ENCODE results near the gene NSRP1. TPM values are rescaled to one million over a fixed set of nuclear protein-coding genes. Genes with fewer than 3 reads are reported as not detected.

The NSRP1 gene
- total and polyA plus RNA-seq, 4 donors = 22.3 to 33.5 (median 23.8) TPM

DNA sequence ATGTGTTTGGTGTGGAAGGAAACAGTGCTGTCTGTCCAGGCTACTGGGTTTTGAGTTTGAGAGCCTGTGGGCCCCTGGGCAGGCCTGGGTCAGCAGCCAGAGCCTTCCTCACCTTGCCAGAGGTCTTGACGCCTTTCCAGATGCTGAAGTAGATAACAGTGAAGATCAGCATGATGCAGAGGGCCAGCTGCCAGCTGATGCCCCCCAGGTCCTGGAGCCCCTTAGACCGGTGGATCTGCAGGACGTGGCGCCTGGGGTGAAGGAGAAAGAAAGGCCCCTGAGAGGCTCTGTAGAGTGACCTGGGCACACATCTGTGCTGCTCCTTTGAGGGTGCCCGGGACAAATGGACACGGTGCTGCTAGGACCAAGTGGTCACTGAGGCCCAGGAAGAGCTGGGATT lies 100.4 kb downstream of the NSRP1 start:
- 97 to 98% methylated on average over 6 of the region's 6 CpGs for WGBS, 2 donors
- no peak overlapping the region for H3K9ac ChIP-seq (ENCODE audit: insufficient read depth in 1 of 2, low read length in 2 of 2)
- DNase-seq = no peak
- H3K36me3 ChIP-seq (ENCODE audit: control insufficient read depth in 4 of 4, insufficient read depth in 4 of 4, low read length in 4 of 4) = peaks cover 0 to 1% (median 0%) of the 10 kb centered on the region in 4 donors
- no peaks in the 10 kb centered on the region for H3K4me1 ChIP-seq (ENCODE audit: control insufficient read depth in 5 of 5, insufficient read depth in 5 of 5, low read length in 5 of 5)
- no peaks in the 10 kb centered on the region for H3K27me3 ChIP-seq (ENCODE audit: control insufficient read depth in 3 of 3, insufficient read depth in 3 of 3, low read length in 2 of 3)
- H3K27ac ChIP-seq (ENCODE audit: low read depth in 1 of 2, low read length in 1 of 2) = no peak overlapping the region
- TF ChIP-seq, protein P1, sequence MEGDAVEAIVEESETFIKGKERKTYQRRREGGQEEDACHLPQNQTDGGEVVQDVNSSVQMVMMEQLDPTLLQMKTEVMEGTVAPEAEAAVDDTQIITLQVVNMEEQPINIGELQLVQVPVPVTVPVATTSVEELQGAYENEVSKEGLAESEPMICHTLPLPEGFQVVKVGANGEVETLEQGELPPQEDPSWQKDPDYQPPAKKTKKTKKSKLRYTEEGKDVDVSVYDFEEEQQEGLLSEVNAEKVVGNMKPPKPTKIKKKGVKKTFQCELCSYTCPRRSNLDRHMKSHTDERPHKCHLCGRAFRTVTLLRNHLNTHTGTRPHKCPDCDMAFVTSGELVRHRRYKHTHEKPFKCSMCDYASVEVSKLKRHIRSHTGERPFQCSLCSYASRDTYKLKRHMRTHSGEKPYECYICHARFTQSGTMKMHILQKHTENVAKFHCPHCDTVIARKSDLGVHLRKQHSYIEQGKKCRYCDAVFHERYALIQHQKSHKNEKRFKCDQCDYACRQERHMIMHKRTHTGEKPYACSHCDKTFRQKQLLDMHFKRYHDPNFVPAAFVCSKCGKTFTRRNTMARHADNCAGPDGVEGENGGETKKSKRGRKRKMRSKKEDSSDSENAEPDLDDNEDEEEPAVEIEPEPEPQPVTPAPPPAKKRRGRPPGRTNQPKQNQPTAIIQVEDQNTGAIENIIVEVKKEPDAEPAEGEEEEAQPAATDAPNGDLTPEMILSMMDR (IDR thresholded peaks at IDR 0.05; ENCODE audit: control extremely low read depth, extremely low read depth) = no peak
- H3K9me3 ChIP-seq (ENCODE audit: control insufficient read depth in 4 of 4, insufficient read depth in 3 of 4, low read length in 3 of 4) = no peaks in the 10 kb centered on the region
- ATAC-seq (ENCODE audit: insufficient read depth, low FRiP score) = no peak
- H3K4me3 ChIP-seq = no peak overlapping the region

DNA sequence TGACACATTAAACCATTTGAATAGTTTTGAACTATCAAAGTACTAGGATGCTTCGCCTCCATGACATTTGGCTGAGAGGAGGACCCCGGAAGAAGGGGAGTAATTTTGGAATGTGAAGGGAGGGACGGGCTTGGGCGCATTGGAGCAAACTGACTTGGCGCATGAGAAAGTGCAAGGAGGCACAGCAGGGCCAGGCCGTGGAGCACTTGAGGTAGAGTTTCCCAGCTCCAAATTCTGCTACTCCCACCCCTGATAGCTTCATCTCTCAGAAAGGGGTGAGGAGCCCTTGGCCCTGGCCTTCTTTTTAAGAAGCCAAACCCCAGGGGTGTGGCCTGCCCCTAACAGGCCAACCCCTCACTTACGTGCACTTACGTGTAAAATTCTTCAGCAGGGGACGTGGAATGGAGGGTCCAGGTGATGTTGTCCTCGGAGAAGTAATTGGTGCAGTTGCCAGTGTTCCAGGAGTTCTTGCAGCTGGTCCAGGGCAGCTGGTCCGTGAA lies 101.2 kb downstream of the NSRP1 start:
- Histone ChIP-seq H3K9me3 (ENCODE audit: control insufficient read depth in 4 of 4, insufficient read depth in 3 of 4, low read length in 3 of 4) (no peaks in the 10 kb centered on the region), H3K4me3 (no peak overlapping the region), H3K27me3 (ENCODE audit: control insufficient read depth in 3 of 3, insufficient read depth in 3 of 3, low read length in 2 of 3) (no peaks in the 10 kb centered on the region), H3K27ac (ENCODE audit: low read depth in 1 of 2, low read length in 1 of 2) (no peak overlapping the region), H3K9ac (ENCODE audit: insufficient read depth in 1 of 2, low read length in 2 of 2) (no peak overlapping the region), H3K4me1 (ENCODE audit: control insufficient read depth in 5 of 5, insufficient read depth in 5 of 5, low read length in 5 of 5) (peaks cover 0 to 2% (median 0%) of the 10 kb centered on the region in 5 donors), H3K36me3 (ENCODE audit: control insufficient read depth in 4 of 4, insufficient read depth in 4 of 4, low read length in 4 of 4) (peaks cover 0 to 1% (median 0%) of the 10 kb centered on the region in 4 donors)
- 94 to 98% methylated on average over 11 of the region's 11 CpGs for WGBS, 2 donors
- DNase-seq (no peak), ATAC-seq (ENCODE audit: insufficient read depth, low FRiP score) (no peak)
- TF ChIP-seq, protein P1 (IDR thresholded peaks at IDR 0.05; ENCODE audit: control extremely low read depth, extremely low read depth) = no peak

DNA sequence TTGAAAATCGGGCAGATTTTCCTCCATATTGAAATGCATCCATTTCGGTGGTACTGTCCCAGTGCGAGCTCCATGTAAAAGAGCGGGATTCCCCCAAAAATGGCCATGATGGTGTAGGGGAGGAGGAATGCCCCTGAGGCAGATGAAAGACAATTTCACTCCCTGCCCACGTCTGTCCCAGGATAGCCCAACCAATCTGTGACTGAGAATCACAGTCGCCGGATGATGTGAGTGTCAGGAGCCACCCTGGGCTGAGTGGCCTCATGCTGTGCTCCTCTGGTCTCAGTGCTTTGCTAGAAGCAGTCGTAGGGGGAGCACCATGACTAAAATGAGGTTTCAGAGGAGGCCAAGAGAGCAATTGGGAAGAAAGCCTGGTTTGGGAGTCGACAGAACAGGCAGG lies 102.2 kb downstream of the NSRP1 start:
- Histone ChIP-seq H3K9ac (ENCODE audit: insufficient read depth in 1 of 2, low read length in 2 of 2) (no peak overlapping the region), H3K36me3 (ENCODE audit: control insufficient read depth in 4 of 4, insufficient read depth in 4 of 4, low read length in 4 of 4) (peaks cover 0 to 1% (median 0%) of the 10 kb centered on the region in 4 donors), H3K27me3 (ENCODE audit: control insufficient read depth in 3 of 3, insufficient read depth in 3 of 3, low read length in 2 of 3) (no peaks in the 10 kb centered on the region), H3K27ac (ENCODE audit: low read depth in 1 of 2, low read length in 1 of 2) (no peak overlapping the region), H3K9me3 (ENCODE audit: control insufficient read depth in 4 of 4, insufficient read depth in 3 of 4, low read length in 3 of 4) (no peaks in the 10 kb centered on the region), H3K4me1 (ENCODE audit: control insufficient read depth in 5 of 5, insufficient read depth in 5 of 5, low read length in 5 of 5) (peaks cover 0 to 2% (median 0%) of the 10 kb centered on the region in 5 donors), H3K4me3 (no peak overlapping the region)
- DNase-seq (no peak), ATAC-seq (ENCODE audit: insufficient read depth, low FRiP score) (no peak)
- 85 to 89% methylated on average over 9 of the region's 9 CpGs for WGBS, 2 donors
- TF ChIP-seq, protein P1 (IDR thresholded peaks at IDR 0.05; ENCODE audit: control extremely low read depth, extremely low read depth) = no peak

DNA sequence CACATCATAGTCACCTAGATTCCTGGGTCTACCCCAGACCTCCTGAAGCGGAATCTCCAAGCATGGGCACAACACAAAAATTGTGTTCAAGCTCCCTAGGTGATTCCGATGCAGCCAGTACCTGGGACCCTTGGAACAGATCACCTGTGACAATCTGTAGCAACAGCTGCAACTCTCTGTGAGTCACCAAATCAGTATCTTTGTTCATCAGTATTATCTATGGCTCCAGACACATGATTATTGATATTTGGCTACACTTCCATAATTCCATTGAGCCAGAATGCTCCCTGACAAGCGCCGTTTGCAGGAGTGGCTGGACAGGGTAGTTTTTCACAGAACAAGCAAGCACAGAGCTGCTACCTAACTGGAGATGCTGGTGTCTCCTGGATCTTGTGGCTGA lies 102.7 kb downstream of the NSRP1 start:
- no peak overlapping the region for H3K27ac ChIP-seq (ENCODE audit: low read depth in 1 of 2, low read length in 1 of 2)
- H3K4me1 ChIP-seq (ENCODE audit: control insufficient read depth in 5 of 5, insufficient read depth in 5 of 5, low read length in 5 of 5) = peaks cover 0 to 2% (median 0%) of the 10 kb centered on the region in 5 donors
- 89 to 93% methylated on average over 4 of the region's 4 CpGs for WGBS, 2 donors
- ATAC-seq (ENCODE audit: insufficient read depth, low FRiP score) (no peak), DNase-seq (no peak)
- TF ChIP-seq, protein P1 (IDR thresholded peaks at IDR 0.05; ENCODE audit: control extremely low read depth, extremely low read depth) = no peak
- H3K36me3 ChIP-seq (ENCODE audit: control insufficient read depth in 4 of 4, insufficient read depth in 4 of 4, low read length in 4 of 4) = peaks cover 0 to 1% (median 0%) of the 10 kb centered on the region in 4 donors
- H3K4me3 ChIP-seq = no peak overlapping the region
- no peaks in the 10 kb centered on the region for H3K9me3 ChIP-seq (ENCODE audit: control insufficient read depth in 4 of 4, insufficient read depth in 3 of 4, low read length in 3 of 4)
- no peaks in the 10 kb centered on the region for H3K27me3 ChIP-seq (ENCODE audit: control insufficient read depth in 3 of 3, insufficient read depth in 3 of 3, low read length in 2 of 3)
- no peak overlapping the region for H3K9ac ChIP-seq (ENCODE audit: insufficient read depth in 1 of 2, low read length in 2 of 2)
